ENCODE measurements around the gene NUDT3. TPM values are rescaled to one million over a fixed set of nuclear protein-coding genes. Genes with fewer than 3 reads are reported as not detected.

Gene NUDT3
- polyA plus RNA-seq, 3 donors = 9.3 to 33.3 (median 10.9) TPM

GRCh38 chr6:34347303-34347702 is 45.2 kb downstream of the NUDT3 start:
- H4K20me1 ChIP-seq (ENCODE audit: insufficient read depth, low read length) = peaks cover 97% of the 10 kb centered on the region
- no peaks in the 10 kb centered on the region for H3K27me3 ChIP-seq (ENCODE audit: control insufficient read depth in 2 of 2, insufficient read depth in 2 of 2, low read length in 2 of 2)
- Mint-ChIP-seq H3K9me3 (peaks cover 0 to 2% (median 0%) of the 10 kb centered on the region in 7 donors), H3K4me1 (peaks cover 64% of the 10 kb centered on the region), H3K27ac (peak overlapping the region in 2 of 7 donors; percentile 16 to 34), H3K27me3 (ENCODE audit: low read depth in 3 of 3) (peaks cover 0 to 2% (median 0%) of the 10 kb centered on the region in 3 donors), H3K36me3 (peaks cover 0 to 6% of the 10 kb centered on the region in 2 donors), H3K4me3 (no peak overlapping the region)
- intact Hi-C loops (cut with micrococcal nuclease) = loop anchor here in 1 of 2 donors (5.0 kb wide), 1 partner anchor 45 kb away; no protein-coding TSS in a partner anchor
- H2AFZ ChIP-seq (ENCODE audit: insufficient read depth, low read depth, low read length, poor library complexity, severe bottlenecking) = no peak overlapping the region
- no peak overlapping the region for H3K27ac ChIP-seq (ENCODE audit: low read depth in 1 of 2, low read length in 2 of 2)
- no CpG with 5 or more reads among the region's 1 CpG for WGBS (ENCODE audit: insufficient coverage)
- H3K4me1 ChIP-seq (ENCODE audit: control insufficient read depth in 1 of 2, insufficient read depth in 2 of 2, low read length in 2 of 2) = peaks cover 35 to 40% of the 10 kb centered on the region in 2 donors
- H3K9me3 ChIP-seq (replicated peaks in 1 of 2; ENCODE audit: control insufficient read depth in 1 of 2, insufficient read depth in 1 of 2, low read length in 2 of 2) = no peaks in the 10 kb centered on the region
- no peak overlapping the region for H3K9ac ChIP-seq (ENCODE audit: insufficient read depth, low read length, poor library complexity, severe bottlenecking)
- no peak for DNase-seq
- no peak overlapping the region for H3K4me3 ChIP-seq (replicated peaks in 1 of 3; ENCODE audit: low read depth in 2 of 3, low read length in 3 of 3)
- H3K79me2 ChIP-seq (ENCODE audit: insufficient read depth, low read length) = peaks cover 100% of the 10 kb centered on the region
- H3K36me3 ChIP-seq (replicated peaks in 1 of 2; ENCODE audit: control insufficient read depth in 1 of 2, insufficient read depth in 2 of 2, low read length in 2 of 2) = no peaks in the 10 kb centered on the region
- no peak for TF ChIP-seq CTCF (IDR thresholded peaks at IDR 0.05)
- no peak overlapping the region for H3K4me2 ChIP-seq (replicated peaks; ENCODE audit: extremely low read depth, low read length, poor library complexity, severe bottlenecking)

GRCh38 chr6:34346175-34347119 is 46.0 kb downstream of the NUDT3 start:
- Mint-ChIP-seq H3K4me1 (peaks cover 70% of the 10 kb centered on the region), H3K27ac (peak overlapping the region in 6 of 7 donors; percentile 21 to 91 (median 58)), H3K27me3 (ENCODE audit: low read depth in 3 of 3) (peaks cover 0 to 2% (median 0%) of the 10 kb centered on the region in 3 donors), H3K4me3 (no peak overlapping the region), H3K36me3 (peaks cover 5 to 7% of the 10 kb centered on the region in 2 donors), H3K9me3 (peaks cover 0 to 2% (median 0%) of the 10 kb centered on the region in 7 donors)
- DNase-seq = no peak
- no peak for TF ChIP-seq CTCF (IDR thresholded peaks at IDR 0.05)
- Histone ChIP-seq H3K9me3 (replicated peaks in 1 of 2; ENCODE audit: control insufficient read depth in 1 of 2, insufficient read depth in 1 of 2, low read length in 2 of 2) (no peaks in the 10 kb centered on the region), H3K4me3 (replicated peaks in 1 of 3; ENCODE audit: low read depth in 2 of 3, low read length in 3 of 3) (no peak overlapping the region), H3K27me3 (ENCODE audit: control insufficient read depth in 2 of 2, insufficient read depth in 2 of 2, low read length in 2 of 2) (no peaks in the 10 kb centered on the region), H3K79me2 (ENCODE audit: insufficient read depth, low read length) (peaks cover 100% of the 10 kb centered on the region), H3K9ac (ENCODE audit: insufficient read depth, low read length, poor library complexity, severe bottlenecking) (no peak overlapping the region), H4K20me1 (ENCODE audit: insufficient read depth, low read length) (peaks cover 97% of the 10 kb centered on the region), H3K27ac (ENCODE audit: low read depth in 1 of 2, low read length in 2 of 2) (peak overlapping the region in 1 of 2 donors; percentile 56), H3K4me2 (replicated peaks; ENCODE audit: extremely low read depth, low read length, poor library complexity, severe bottlenecking) (no peak overlapping the region), H3K36me3 (replicated peaks in 1 of 2; ENCODE audit: control insufficient read depth in 1 of 2, insufficient read depth in 2 of 2, low read length in 2 of 2) (peaks cover 0 to 2% of the 10 kb centered on the region in 2 donors), H3K4me1 (ENCODE audit: control insufficient read depth in 1 of 2, insufficient read depth in 2 of 2, low read length in 2 of 2) (peaks cover 33 to 42% of the 10 kb centered on the region in 2 donors), H2AFZ (ENCODE audit: insufficient read depth, low read depth, low read length, poor library complexity, severe bottlenecking) (no peak overlapping the region)
- WGBS (ENCODE audit: insufficient coverage) = 71% methylated on average over 3 of the region's 9 CpGs
- intact Hi-C loops (cut with micrococcal nuclease) = loop anchor here in 1 of 2 donors (5.0 kb wide), 1 partner anchor 44 kb away; no protein-coding TSS in a partner anchor
